ENCODE measurements around the gene CDH15.
"Not testable (repeated sequence)": the region's sequence is repeated elsewhere in the genome, so short reads cannot be mapped to it uniquely, and the experiment has no call there.

DNA sequence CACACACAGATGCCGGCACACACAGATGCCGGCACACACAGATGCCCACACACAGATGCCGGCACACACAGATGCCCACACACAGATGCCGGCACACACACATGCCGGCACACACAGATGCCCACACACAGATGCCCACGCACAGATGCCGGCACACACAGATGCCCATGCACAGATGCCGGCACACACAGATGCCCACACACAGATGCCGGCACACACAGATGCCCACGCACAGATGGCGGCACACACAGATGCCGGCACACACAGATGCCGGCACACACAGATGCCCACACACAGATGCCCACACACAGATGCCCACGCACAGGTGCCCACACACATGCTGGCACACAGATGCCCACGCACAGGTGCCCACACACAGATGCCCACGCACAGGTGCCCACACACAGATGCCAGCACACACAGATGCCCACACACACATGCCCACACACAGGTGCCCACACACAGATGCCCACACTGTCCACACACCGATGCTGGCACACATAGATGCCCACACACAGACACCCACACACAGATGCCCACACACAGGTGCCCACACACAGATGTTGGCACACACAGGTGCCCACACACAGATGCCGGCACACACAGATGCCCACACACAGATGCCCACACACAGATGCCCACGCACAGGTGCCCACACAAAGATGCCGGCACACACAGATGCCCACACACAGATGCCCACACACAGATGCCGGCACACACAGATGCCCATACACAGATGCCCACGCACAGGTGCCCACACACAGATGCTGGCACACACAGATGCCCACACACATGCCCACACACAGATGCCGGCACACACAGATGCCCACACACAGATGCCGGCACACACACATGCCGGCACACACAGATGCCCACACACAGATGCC is 17.2 kb downstream of the CDH15 start:
- TF ChIP-seq ARNTL (CRISPR knock-in tag; IDR thresholded peaks at IDR 0.05); JDP2 (CRISPR knock-in tag; IDR thresholded peaks at IDR 0.05; ENCODE audit: borderline replicate concordance); PCBP1 (IDR thresholded peaks at IDR 0.05; ENCODE audit: borderline replicate concordance, low read depth, low read length); WIZ (CRISPR knock-in tag; IDR thresholded peaks at IDR 0.05); ZNF326 (CRISPR knock-in tag; IDR thresholded peaks at IDR 0.05; ENCODE audit: borderline replicate concordance); GMEB1 (CRISPR knock-in tag; IDR thresholded peaks at IDR 0.05; ENCODE audit: borderline replicate concordance): not testable (repeated sequence)
